ENCODE measurements around the gene NLRP12.

DNA sequence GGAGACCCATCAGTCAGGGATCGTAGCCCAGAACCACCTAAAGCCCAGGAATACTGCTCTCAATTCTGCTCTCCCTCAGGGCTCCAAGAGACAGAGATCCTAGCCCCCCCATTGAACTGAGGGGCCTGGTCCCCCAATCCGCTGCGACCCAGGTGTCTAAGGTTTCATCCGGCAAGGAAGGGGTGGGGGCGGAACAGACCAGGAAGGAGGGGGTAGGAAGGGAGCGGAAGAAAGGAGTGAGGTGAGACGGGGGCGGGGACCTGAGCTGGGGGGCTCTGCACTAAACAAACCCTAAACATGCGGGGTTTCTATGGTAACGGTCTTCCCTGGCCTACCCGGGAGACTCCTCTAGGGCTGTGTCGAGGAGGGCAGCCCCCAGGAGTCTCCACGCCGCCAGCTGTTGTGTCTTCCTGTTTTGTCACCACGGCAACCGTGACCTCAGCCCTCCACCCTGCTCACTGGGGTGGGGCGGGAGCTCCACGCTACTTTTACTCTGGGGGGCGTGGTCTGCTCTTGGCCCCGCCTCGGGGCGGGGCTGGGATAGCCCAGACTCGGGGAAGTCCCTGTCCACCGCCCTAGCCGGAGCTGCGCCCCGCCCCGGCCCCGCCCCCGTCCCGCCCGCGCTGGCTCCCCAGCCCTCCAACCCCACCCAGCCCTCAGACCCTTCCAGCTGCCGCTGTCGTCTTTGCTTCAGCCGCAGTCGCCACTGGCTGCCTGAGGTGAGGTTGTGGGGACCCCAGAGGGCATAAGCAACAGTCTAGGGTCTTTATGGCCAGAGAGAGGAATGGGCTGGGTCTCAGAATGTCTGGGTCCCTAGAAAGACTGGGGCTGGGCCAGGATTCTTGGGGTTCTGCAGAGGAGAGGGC is 43.3 kb upstream of the NLRP12 start, which contains the start of gene MYADM:
- no peak for TF ChIP-seq EZH2 (IDR thresholded peaks at IDR 0.05; ENCODE audit: insufficient read depth, poor library complexity, severe bottlenecking)
- TF ChIP-seq EZH2phosphoT487 (IDR thresholded peaks at IDR 0.05; ENCODE audit: insufficient read depth, low read depth), result no peak
